Measurements from ENCODE around the gene TRPV6. TPM values are rescaled to one million over a fixed set of nuclear protein-coding genes. Genes with fewer than 3 reads are reported as not detected.

Gene TRPV6
- polyA plus RNA-seq, 3 donors: 0.44 TPM; not detected in 2

- TF ChIP-seq, protein P1, sequence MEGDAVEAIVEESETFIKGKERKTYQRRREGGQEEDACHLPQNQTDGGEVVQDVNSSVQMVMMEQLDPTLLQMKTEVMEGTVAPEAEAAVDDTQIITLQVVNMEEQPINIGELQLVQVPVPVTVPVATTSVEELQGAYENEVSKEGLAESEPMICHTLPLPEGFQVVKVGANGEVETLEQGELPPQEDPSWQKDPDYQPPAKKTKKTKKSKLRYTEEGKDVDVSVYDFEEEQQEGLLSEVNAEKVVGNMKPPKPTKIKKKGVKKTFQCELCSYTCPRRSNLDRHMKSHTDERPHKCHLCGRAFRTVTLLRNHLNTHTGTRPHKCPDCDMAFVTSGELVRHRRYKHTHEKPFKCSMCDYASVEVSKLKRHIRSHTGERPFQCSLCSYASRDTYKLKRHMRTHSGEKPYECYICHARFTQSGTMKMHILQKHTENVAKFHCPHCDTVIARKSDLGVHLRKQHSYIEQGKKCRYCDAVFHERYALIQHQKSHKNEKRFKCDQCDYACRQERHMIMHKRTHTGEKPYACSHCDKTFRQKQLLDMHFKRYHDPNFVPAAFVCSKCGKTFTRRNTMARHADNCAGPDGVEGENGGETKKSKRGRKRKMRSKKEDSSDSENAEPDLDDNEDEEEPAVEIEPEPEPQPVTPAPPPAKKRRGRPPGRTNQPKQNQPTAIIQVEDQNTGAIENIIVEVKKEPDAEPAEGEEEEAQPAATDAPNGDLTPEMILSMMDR (IDR thresholded peaks at IDR 0.05): no peak
- Mint-ChIP-seq H3K4me1 (no peaks in the 10 kb centered on the region), H3K4me3 (no peak overlapping the region), H3K27me3 (ENCODE audit: low read depth in 3 of 3) (peaks cover 2 to 8% (median 5%) of the 10 kb centered on the region in 3 donors), H3K27ac (peak overlapping the region in 1 of 7 donors; percentile 1), H3K9me3 (peaks cover 0 to 3% (median 0%) of the 10 kb centered on the region in 7 donors), H3K36me3 (no peaks in the 10 kb centered on the region)
- Histone ChIP-seq H3K4me2 (replicated peaks; ENCODE audit: extremely low read depth, low read length, poor library complexity, severe bottlenecking) (no peak overlapping the region), H3K4me3 (replicated peaks in 1 of 3; ENCODE audit: low read depth in 2 of 3, low read length in 3 of 3) (no peak overlapping the region), H3K27ac (ENCODE audit: low read depth in 1 of 2, low read length in 2 of 2) (no peak overlapping the region), H3K9ac (ENCODE audit: insufficient read depth, low read length, poor library complexity, severe bottlenecking) (no peak overlapping the region), H3K27me3 (ENCODE audit: control insufficient read depth in 2 of 2, insufficient read depth in 2 of 2, low read length in 2 of 2) (no peaks in the 10 kb centered on the region), H2AFZ (ENCODE audit: insufficient read depth, low read depth, low read length, poor library complexity, severe bottlenecking) (no peak overlapping the region), H3K4me1 (ENCODE audit: control insufficient read depth in 1 of 2, insufficient read depth in 2 of 2, low read length in 2 of 2) (no peaks in the 10 kb centered on the region), H3K9me3 (replicated peaks in 1 of 2; ENCODE audit: control insufficient read depth in 1 of 2, insufficient read depth in 1 of 2, low read length in 2 of 2) (no peaks in the 10 kb centered on the region), H4K20me1 (ENCODE audit: insufficient read depth, low read length) (no peaks in the 10 kb centered on the region), H3K79me2 (ENCODE audit: insufficient read depth, low read length) (no peaks in the 10 kb centered on the region), H3K36me3 (replicated peaks in 1 of 2; ENCODE audit: control insufficient read depth in 1 of 2, insufficient read depth in 2 of 2, low read length in 2 of 2) (no peaks in the 10 kb centered on the region)
- no peak for DNase-seq
- 97% methylated on average over 2 of the region's 3 CpGs for WGBS (ENCODE audit: insufficient coverage)
- intact Hi-C loops (cut with micrococcal nuclease): no loop called here
These were observed 7.2 kb downstream of the TRPV6 start for GRCh38 chr7:142878315-142878714.

GRCh38 chr7:142876991-142877910, 8.3 kb downstream of the TRPV6 start:
- TF ChIP-seq, protein P1 (IDR thresholded peaks at IDR 0.05): no peak
- Mint-ChIP-seq H3K4me3 (no peak overlapping the region), H3K9me3 (peaks cover 0 to 3% (median 0%) of the 10 kb centered on the region in 7 donors), H3K36me3 (peaks cover 0 to 3% of the 10 kb centered on the region in 2 donors), H3K4me1 (no peaks in the 10 kb centered on the region), H3K27me3 (ENCODE audit: low read depth in 3 of 3) (peaks cover 2 to 7% (median 5%) of the 10 kb centered on the region in 3 donors), H3K27ac (peak overlapping the region in 1 of 7 donors; percentile 66)
- Histone ChIP-seq H3K27ac (ENCODE audit: low read depth in 1 of 2, low read length in 2 of 2) (no peak overlapping the region), H3K79me2 (ENCODE audit: insufficient read depth, low read length) (no peaks in the 10 kb centered on the region), H3K4me3 (replicated peaks in 1 of 3; ENCODE audit: low read depth in 2 of 3, low read length in 3 of 3) (no peak overlapping the region), H2AFZ (ENCODE audit: insufficient read depth, low read depth, low read length, poor library complexity, severe bottlenecking) (no peak overlapping the region), H3K36me3 (replicated peaks in 1 of 2; ENCODE audit: control insufficient read depth in 1 of 2, insufficient read depth in 2 of 2, low read length in 2 of 2) (no peaks in the 10 kb centered on the region), H3K4me2 (replicated peaks; ENCODE audit: extremely low read depth, low read length, poor library complexity, severe bottlenecking) (no peak overlapping the region), H4K20me1 (ENCODE audit: insufficient read depth, low read length) (no peaks in the 10 kb centered on the region), H3K27me3 (ENCODE audit: control insufficient read depth in 2 of 2, insufficient read depth in 2 of 2, low read length in 2 of 2) (no peaks in the 10 kb centered on the region), H3K9ac (ENCODE audit: insufficient read depth, low read length, poor library complexity, severe bottlenecking) (no peak overlapping the region), H3K9me3 (replicated peaks in 1 of 2; ENCODE audit: control insufficient read depth in 1 of 2, insufficient read depth in 1 of 2, low read length in 2 of 2) (no peaks in the 10 kb centered on the region), H3K4me1 (ENCODE audit: control insufficient read depth in 1 of 2, insufficient read depth in 2 of 2, low read length in 2 of 2) (no peaks in the 10 kb centered on the region)
- 89% methylated on average over 14 of the region's 18 CpGs for WGBS (ENCODE audit: insufficient coverage)
- no peak for DNase-seq
- intact Hi-C loops (cut with micrococcal nuclease): no loop called here

All from CD14-positive monocyte (primary cell).